ENCODE data around the gene ZNF785.

The ZNF785 gene

GRCh38 chr16:30585022-30585399, 486 bp downstream of the ZNF785 start:
- peak overlapping the region; percentile 46 for H3K4me3 ChIP-seq (replicated peaks; ENCODE audit: low read depth, low read length)
- TF ChIP-seq CTCF (IDR thresholded peaks at IDR 0.05; ENCODE audit: low read depth, low read length, missing control alignments), result no peak
- DNase-seq (ENCODE audit: extremely low read depth, low read depth), result no peak

GRCh38 chr16:30582611-30583340, 2.7 kb downstream of the ZNF785 start:
- no peak overlapping the region for H3K4me3 ChIP-seq (replicated peaks; ENCODE audit: low read depth, low read length)
- DNase-seq (ENCODE audit: extremely low read depth, low read depth), result no peak
- TF ChIP-seq CTCF (IDR thresholded peaks at IDR 0.05; ENCODE audit: low read depth, low read length, missing control alignments), result no peak

GRCh38 chr16:30581457-30581856, 4.0 kb downstream of the ZNF785 start:
- no peak for TF ChIP-seq CTCF (IDR thresholded peaks at IDR 0.05; ENCODE audit: low read depth, low read length, missing control alignments)
- H3K4me3 ChIP-seq (replicated peaks; ENCODE audit: low read depth, low read length), result no peak overlapping the region
- no peak for DNase-seq (ENCODE audit: extremely low read depth, low read depth)

- no peak overlapping the region for H3K4me3 ChIP-seq (replicated peaks; ENCODE audit: low read depth, low read length)
- no peak for DNase-seq (ENCODE audit: extremely low read depth, low read depth)
- TF ChIP-seq CTCF (IDR thresholded peaks at IDR 0.05; ENCODE audit: low read depth, low read length, missing control alignments), result no peak
These were observed 10.8 kb downstream of the ZNF785 start for GRCh38 chr16:30574678-30575077.

GRCh38 chr16:30571445-30572322, 13.8 kb downstream of the ZNF785 start, which contains the start of gene ZNF688:
ZNF688 (minus strand) TSS chr16:30571714; CDS start chr16:30571629, 85 bp downstream.
- no peak for TF ChIP-seq CTCF (IDR thresholded peaks at IDR 0.05; ENCODE audit: low read depth, low read length, missing control alignments)
- peak; percentile 87 for DNase-seq (ENCODE audit: extremely low read depth, low read depth)
- H3K4me3 ChIP-seq (replicated peaks; ENCODE audit: low read depth, low read length), result peak within 1 kb of the TSS; percentile 57

- no peak for TF ChIP-seq CTCF (IDR thresholded peaks at IDR 0.05; ENCODE audit: low read depth, low read length, missing control alignments)
- no peak for DNase-seq (ENCODE audit: extremely low read depth, low read depth)
- peak overlapping the region; percentile 57 for H3K4me3 ChIP-seq (replicated peaks; ENCODE audit: low read depth, low read length)
These were observed 14.7 kb downstream of the ZNF785 start for GRCh38 chr16:30570636-30571444.

Data from HFF-Myc (cell line).